HCT116 (cell line): ENCODE data around the gene RGS4. TPM values are rescaled to one million over a fixed set of nuclear protein-coding genes. Genes with fewer than 3 reads are reported as not detected.
A peak's percentile ranks its signal among the peaks of the same experiment; 100 is the strongest.

Experiments used
- ATAC-seq: fragments of 200-7000 bp; cut with Tn5 transposase; 2 replicates; pipeline ENCODE4 v1.9.1; 2020; ENCODE audit warnings: mild to moderate bottlenecking, moderate library complexity
- BruUV-seq: library from RNA; stranded (reverse); fragments of 400-500 nt; replicated peaks from 2 replicates; lab custom pipeline; 2021; lab: Mats Ljungman, UMichigan
- CTCF ChIA-PET: fragments of 300-600 bp; sonication (Branson Sonifier 250); formaldehyde crosslinking; loops from one replicate; lab custom pipeline; 2021; ENCODE audit warnings: antibody characterized with exemption; lab: Charles Lee
- POLR2A ChIA-PET: fragments of 300-600, 350-600 bp; sonication (Branson Sonifier 250); formaldehyde crosslinking; loops from one replicate; lab custom pipeline; 2021; ENCODE audit warnings: antibody characterized with exemption; lab: Charles Lee
- RAD21 ChIA-PET, 2 experiments: fragments of 300-600 bp; sonication (Branson Sonifier 250); formaldehyde crosslinking; loops; one replicate each; lab custom pipeline; 2023; ENCODE audit warnings: low total read pairs in 2 of 2; ENCODE audit not compliant: uncharacterized antibody in 2 of 2, unreplicated experiment in 2 of 2, low non-redundant PET in 1 of 2; lab: Charles Lee
- DNase-seq: peaks from one replicate; pipeline ENCODE4 v3.0.0-alpha.2; 2010; ENCODE audit warnings: low read depth, low spot score
- H2AFZ ChIP-seq: fragments of 200-600 bp; shearing (Covaris generic), sonication (generic); 2 replicates; pipeline ENCODE4 v1.6.1; 2017; ENCODE audit warnings: low read depth, mixed run types, mixed read lengths, antibody characterized with exemption, low read length; ENCODE audit not compliant: poor library complexity, severe bottlenecking
- H3K27ac ChIP-seq: 2 replicates; pipeline ENCODE4 v1.5.1; 2012; ENCODE audit warnings: low read depth, low read length
- H3K27me3 ChIP-seq: fragments of 200-600 bp; sonication (generic); 2 replicates; pipeline ENCODE4 v1.6.1; 2016; ENCODE audit warnings: mixed run types, low read length, mixed read lengths; ENCODE audit not compliant: insufficient read depth
- H3K36me3 ChIP-seq, 2 experiments: fragments of 200-500 bp in 1 of 2; fragments of 200-600 bp in 1 of 2; sonication (Bioruptor generic) in 1 of 2; sonication (generic) in 1 of 2; 2 replicates each; pipeline versions ENCODE4 v1.5.1 to v1.6.1; 2014 to 2016; ENCODE audit warnings: low read length in 2 of 2, inconsistent platforms in 1 of 2, mixed read lengths in 1 of 2, mixed run types in 1 of 2; ENCODE audit not compliant: insufficient read depth in 2 of 2, control insufficient read depth in 1 of 2
- H3K4me1 ChIP-seq, 2 experiments: fragments of 200-600 bp in 1 of 2; sonication (generic) in 1 of 2; 2 replicates each; pipeline versions ENCODE4 v1.5.1 to v1.6.1; 2012 to 2017; ENCODE audit warnings: low read length in 2 of 2, inconsistent platforms in 1 of 2, mild to moderate bottlenecking in 1 of 2, mixed read lengths in 1 of 2, mixed run types in 1 of 2, moderate library complexity in 1 of 2; ENCODE audit not compliant: insufficient read depth in 2 of 2, control insufficient read depth in 1 of 2
- H3K4me2 ChIP-seq: fragments of 200-600 bp; sonication (generic); 2 replicates; pipeline ENCODE4 v1.6.1; 2017; ENCODE audit warnings: mixed run types, low read length, mixed read lengths
- H3K4me3 ChIP-seq, 2 experiments: fragments of 200-600 bp in 1 of 2; sonication (generic) in 1 of 2; replicated peaks in 1 of 2; 2 replicates each; pipeline ENCODE4 v1.5.1; 2011 to 2016; ENCODE audit warnings: low read length in 2 of 2, control low read depth in 1 of 2, low read depth in 1 of 2, mild to moderate bottlenecking in 1 of 2, mixed read lengths in 1 of 2, mixed run types in 1 of 2
- H3K79me2 ChIP-seq: fragments of 200-600 bp; sonication (generic); 2 replicates; pipeline ENCODE4 v1.6.1; 2017; ENCODE audit warnings: mild to moderate bottlenecking, mixed run types, low read length, moderate library complexity, mixed read lengths; ENCODE audit not compliant: insufficient read depth
- H3K9ac ChIP-seq: fragments of 200-600 bp; sonication (generic); 2 replicates; pipeline ENCODE4 v1.6.1; 2016; ENCODE audit warnings: low read length, mixed read lengths
- H3K9me2 ChIP-seq: fragments of 200-600 bp; sonication (generic), shearing (Covaris generic); 2 replicates; pipeline ENCODE4 v1.6.1; 2017; ENCODE audit warnings: mixed run types, mild to moderate bottlenecking, moderate library complexity; ENCODE audit not compliant: insufficient read depth
- H3K9me3 ChIP-seq, 2 experiments: fragments of 200-500 bp in 1 of 2; fragments of 200-600 bp in 1 of 2; sonication (Bioruptor generic) in 1 of 2; sonication (generic) in 1 of 2; 2 replicates each; pipeline ENCODE4 v1.6.1; 2014 to 2017; ENCODE audit warnings: low read length in 2 of 2, mixed read lengths in 2 of 2, inconsistent platforms in 1 of 2, low read depth in 1 of 2, mild to moderate bottlenecking in 1 of 2, mixed run types in 1 of 2, moderate library complexity in 1 of 2; ENCODE audit not compliant: control insufficient read depth in 1 of 2, insufficient read depth in 1 of 2
- H4K20me1 ChIP-seq: fragments of 200-600 bp; sonication (generic), shearing (Covaris generic); 2 replicates; pipeline ENCODE4 v1.6.1; 2017; ENCODE audit warnings: mixed run types, mild to moderate bottlenecking, moderate library complexity; ENCODE audit not compliant: insufficient read depth
- CBX3 ChIP-seq: IDR thresholded peaks from 2 replicates; pipeline ENCODE4 v1.6.1; 2012; ENCODE audit warnings: low read depth
- CEBPB ChIP-seq: IDR thresholded peaks from 2 replicates; pipeline ENCODE4 v1.6.1; 2012; ENCODE audit warnings: low read depth
- EGR1 ChIP-seq: IDR thresholded peaks from 2 replicates; pipeline ENCODE4 v1.6.1; 2012; ENCODE audit warnings: low read depth
- ELF1 ChIP-seq: IDR thresholded peaks from 2 replicates; pipeline ENCODE4 v1.6.1; 2012; ENCODE audit warnings: low read depth, borderline replicate concordance
- EZH2 ChIP-seq: fragments of 200-600 bp; sonication (generic); IDR thresholded peaks from 2 replicates; pipeline ENCODE4 v1.6.1; 2017; ENCODE audit warnings: antibody characterized with exemption, mixed run types
- FOSL1 ChIP-seq: IDR thresholded peaks from 2 replicates; pipeline ENCODE4 v1.6.1; 2012; ENCODE audit warnings: low read depth
- POLR2A ChIP-seq: IDR thresholded peaks from 2 replicates; pipeline ENCODE4 v1.7.0; 2011; ENCODE audit warnings: borderline replicate concordance; ENCODE audit not compliant: insufficient read depth, insufficient read length; ENCODE audit errors: extremely low read depth
- POLR2AphosphoS5 ChIP-seq: IDR thresholded peaks from 2 replicates; pipeline ENCODE4 v1.6.1; 2011; ENCODE audit warnings: mild to moderate bottlenecking, low read depth, low read length, moderate library complexity
- RAD21 ChIP-seq: IDR thresholded peaks from 2 replicates; pipeline ENCODE4 v1.6.1; 2012; ENCODE audit warnings: low read depth, mild to moderate bottlenecking
- REST ChIP-seq: IDR thresholded peaks from 2 replicates; pipeline ENCODE4 v1.6.1; 2012; ENCODE audit warnings: low read depth
- SIN3A ChIP-seq: IDR thresholded peaks from 2 replicates; pipeline ENCODE4 v1.6.1; 2012; ENCODE audit warnings: low read depth
- SP1 ChIP-seq: IDR thresholded peaks from 2 replicates; pipeline ENCODE4 v1.6.1; 2012; ENCODE audit warnings: low read depth
- SRF ChIP-seq: IDR thresholded peaks from 2 replicates; pipeline ENCODE4 v1.6.1; 2012; ENCODE audit warnings: low read depth
- TCF7L2 ChIP-seq: IDR thresholded peaks from 2 replicates; pipeline ENCODE4 v1.7.0; 2011; ENCODE audit warnings: borderline replicate concordance, inconsistent platforms; ENCODE audit not compliant: insufficient read depth, insufficient read length; ENCODE audit errors: extremely low read depth
- YY1 ChIP-seq: IDR thresholded peaks from 2 replicates; pipeline ENCODE4 v1.6.1; 2011; ENCODE audit warnings: low read length, low read depth, moderate library complexity, mild to moderate bottlenecking; ENCODE audit not compliant: insufficient replicate concordance; ENCODE audit errors: extremely low read depth
- ZFX ChIP-seq: fragments of 450-650 bp; IDR thresholded peaks from 2 replicates; pipeline ENCODE4 v1.6.1; 2017
- ZNF274 ChIP-seq: fragments of 200-500 bp; sonication (Bioruptor generic); IDR thresholded peaks from 2 replicates; pipeline ENCODE4 v1.6.1; 2014; ENCODE audit warnings: mild to moderate bottlenecking, low read depth, low read length, inconsistent platforms
- intact Hi-C: fragments of 100-400 bp; cut with micrococcal nuclease; formaldehyde crosslinking; loops from 2 replicates; pipeline ENCODE4 v1.10.0; 2022
- total RNA-seq: library from RNA; stranded (reverse); gene quantifications from one replicate; pipeline ENCODE4 v1.2.1, GENCODE V29; 2021; ENCODE audit not compliant: unreplicated experiment
- TF ChIP-seq, protein P1 (sequence below), 3 experiments: fragments of 200-600 bp in 1 of 3; sonication (generic) in 1 of 3; IDR thresholded peaks in 2 of 3; conservative IDR thresholded peaks in 1 of 3; 2 replicates each; pipeline ENCODE4 v1.5.1; 2012 to 2017; ENCODE audit warnings: low read depth in 2 of 3, low read length in 2 of 3, antibody characterized with exemption in 1 of 3, borderline replicate concordance in 1 of 3, control low read depth in 1 of 3, mild to moderate bottlenecking in 1 of 3, mixed read lengths in 1 of 3, mixed run types in 1 of 3, moderate library complexity in 1 of 3; ENCODE audit not compliant: insufficient read depth in 1 of 3
- TF ChIP-seq, protein P2 (sequence below): IDR thresholded peaks from 2 replicates; pipeline ENCODE4 v1.6.1; 2012

RGS4 gene
- total RNA-seq, 1 experiment from 2014 or later, result not detected

GRCh38 chr1:163069655-163070277 lies 605 bp downstream of the RGS4 start:
- no peaks in the 10 kb centered on the region for H3K36me3 ChIP-seq
- H3K27me3 ChIP-seq, result peaks cover 30% of the 10 kb centered on the region
- DNase-seq (no peak), ATAC-seq (no peak)
- H3K4me2 ChIP-seq, result peak overlapping the region; percentile 57
- H3K79me2 ChIP-seq, result no peaks in the 10 kb centered on the region
- no peaks in the 10 kb centered on the region for H4K20me1 ChIP-seq
- BruUV-seq, result no TSS peak
- no peak for TF ChIP-seq ZNF274
- TF ChIP-seq EGR1, result no peak
- TF ChIP-seq EZH2, result no peak
- TF ChIP-seq, protein P1, sequence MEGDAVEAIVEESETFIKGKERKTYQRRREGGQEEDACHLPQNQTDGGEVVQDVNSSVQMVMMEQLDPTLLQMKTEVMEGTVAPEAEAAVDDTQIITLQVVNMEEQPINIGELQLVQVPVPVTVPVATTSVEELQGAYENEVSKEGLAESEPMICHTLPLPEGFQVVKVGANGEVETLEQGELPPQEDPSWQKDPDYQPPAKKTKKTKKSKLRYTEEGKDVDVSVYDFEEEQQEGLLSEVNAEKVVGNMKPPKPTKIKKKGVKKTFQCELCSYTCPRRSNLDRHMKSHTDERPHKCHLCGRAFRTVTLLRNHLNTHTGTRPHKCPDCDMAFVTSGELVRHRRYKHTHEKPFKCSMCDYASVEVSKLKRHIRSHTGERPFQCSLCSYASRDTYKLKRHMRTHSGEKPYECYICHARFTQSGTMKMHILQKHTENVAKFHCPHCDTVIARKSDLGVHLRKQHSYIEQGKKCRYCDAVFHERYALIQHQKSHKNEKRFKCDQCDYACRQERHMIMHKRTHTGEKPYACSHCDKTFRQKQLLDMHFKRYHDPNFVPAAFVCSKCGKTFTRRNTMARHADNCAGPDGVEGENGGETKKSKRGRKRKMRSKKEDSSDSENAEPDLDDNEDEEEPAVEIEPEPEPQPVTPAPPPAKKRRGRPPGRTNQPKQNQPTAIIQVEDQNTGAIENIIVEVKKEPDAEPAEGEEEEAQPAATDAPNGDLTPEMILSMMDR (IDR thresholded peaks at IDR 0.05 in 2 of 3, conservative IDR thresholded peaks at IDR 0.05 in 1 of 3; ENCODE audit: borderline replicate concordance in 1 of 3, insufficient read depth in 1 of 3, low read depth in 2 of 3, low read length in 2 of 3), result no peak
- no peak for TF ChIP-seq SRF
- no peak for TF ChIP-seq POLR2A
- TF ChIP-seq, protein P2, sequence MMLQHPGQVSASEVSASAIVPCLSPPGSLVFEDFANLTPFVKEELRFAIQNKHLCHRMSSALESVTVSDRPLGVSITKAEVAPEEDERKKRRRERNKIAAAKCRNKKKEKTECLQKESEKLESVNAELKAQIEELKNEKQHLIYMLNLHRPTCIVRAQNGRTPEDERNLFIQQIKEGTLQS, result no peak
- TF ChIP-seq SIN3A, result no peak
- TF ChIP-seq POLR2AphosphoS5, result no peak
- TF ChIP-seq CBX3, result no peak
- TF ChIP-seq ZFX, result no peak
- no peak for TF ChIP-seq TCF7L2
- no peak for TF ChIP-seq CEBPB
- TF ChIP-seq RAD21, result no peak
- TF ChIP-seq FOSL1, result no peak
- TF ChIP-seq YY1, result no peak
- TF ChIP-seq REST, result no peak
- TF ChIP-seq ELF1, result no peak
- TF ChIP-seq SP1, result no peak
- no peaks in the 10 kb centered on the region for H3K9me3 ChIP-seq
- H3K4me1 ChIP-seq, result peaks cover 0 to 16% of the 10 kb centered on the region in 2 experiments; a peak in 3 of 4 replicates
- peak overlapping the region in 1 of 2 experiments; percentile 12; a peak in 1 of 4 replicates for H3K4me3 ChIP-seq
- ChIA-PET CTCF (interaction anchor here (0.9 to 2.0 kb wide), 3 partner anchors 13 to 216 kb away, joined by 3 to 12 read pairs (median 4); no protein-coding TSS in a partner anchor), POLR2A (no interaction called here), RAD21 (interaction anchor here in 1 of 2 experiments (1.6 kb wide), 1 partner anchor 191 kb away, joined by 4 read pairs; no protein-coding TSS in a partner anchor)
- intact Hi-C loops, result loop anchor here (1.0 kb wide), 1 partner anchor 191 kb away; no protein-coding TSS in a partner anchor
- no peak overlapping the region for H3K9ac ChIP-seq
- H3K27ac ChIP-seq, result no peak overlapping the region
- peak overlapping the region; percentile 56 for H2AFZ ChIP-seq
- no peaks in the 10 kb centered on the region for H3K9me2 ChIP-seq
